BLaER1 (cell line): ENCODE results near the gene PAK4.

Experiments
- H3K27ac ChIP-seq: shearing (Covaris generic); formaldehyde crosslinking; 2 replicates; pipeline ENCODE4 v1.8.1; 2022
- H3K27me3 ChIP-seq: shearing (Covaris generic); formaldehyde crosslinking; 2 replicates; pipeline ENCODE4 v1.8.1; 2022
- H3K36me3 ChIP-seq: shearing (Covaris generic); formaldehyde crosslinking; 2 replicates; pipeline ENCODE4 v1.8.1; 2022
- H3K4me1 ChIP-seq: shearing (Covaris generic); formaldehyde crosslinking; 2 replicates; pipeline ENCODE4 v1.8.1; 2022
- H3K4me2 ChIP-seq: shearing (Covaris generic); formaldehyde crosslinking; 2 replicates; pipeline ENCODE4 v1.8.1; 2022
- H3K4me3 ChIP-seq: shearing (Covaris generic); formaldehyde crosslinking; 2 replicates; pipeline ENCODE4 v1.8.1; 2022
- H3K9ac ChIP-seq: shearing (Covaris generic); formaldehyde crosslinking; 2 replicates; pipeline ENCODE4 v1.8.1; 2022
- H3K9me3 ChIP-seq: shearing (Covaris generic); formaldehyde crosslinking; 2 replicates; pipeline ENCODE4 v1.8.1; 2022
- H4K20me1 ChIP-seq: shearing (Covaris generic); formaldehyde crosslinking; 2 replicates; pipeline ENCODE4 v1.8.1; 2022
- Cebpa-rat ChIP-seq: shearing (Covaris generic); IDR thresholded peaks from 2 replicates; pipeline ENCODE4 v1.8.1; 2022

The PAK4 gene

GRCh38 chr19:39152066-39152465, 26.5 kb downstream of the PAK4 start:
- Histone ChIP-seq H3K4me3 (no peak overlapping the region), H3K27ac (no peak overlapping the region), H4K20me1 (peaks cover 77% of the 10 kb centered on the region), H3K4me2 (peak overlapping the region; percentile 75), H3K36me3 (peaks cover 22% of the 10 kb centered on the region), H3K4me1 (peaks cover 60% of the 10 kb centered on the region), H3K9me3 (peaks cover 9% of the 10 kb centered on the region), H3K27me3 (no peaks in the 10 kb centered on the region), H3K9ac (no peak overlapping the region)
- no peak for TF ChIP-seq Cebpa-rat

- Histone ChIP-seq H3K27ac (no peak overlapping the region), H3K4me3 (no peak overlapping the region), H3K9me3 (0 out of 2 replicates have a peak, but pooled peaks cover 1% of the 10 kb centered on the region), H4K20me1 (peaks cover 89% of the 10 kb centered on the region), H3K4me2 (peak overlapping the region; percentile 33), H3K9ac (no peak overlapping the region), H3K27me3 (no peaks in the 10 kb centered on the region), H3K4me1 (peaks cover 80% of the 10 kb centered on the region), H3K36me3 (peaks cover 25% of the 10 kb centered on the region)
- TF ChIP-seq Cebpa-rat, result no peak
Observed at GRCh38 chr19:39154100-39154628, 28.6 kb downstream of the PAK4 start.

GRCh38 chr19:39154629-39155100, 29.1 kb downstream of the PAK4 start:
- Histone ChIP-seq H3K27me3 (no peaks in the 10 kb centered on the region), H4K20me1 (peaks cover 89% of the 10 kb centered on the region), H3K4me2 (peak overlapping the region; percentile 33), H3K4me1 (peaks cover 80% of the 10 kb centered on the region), H3K27ac (0 out of 2 replicates have a peak overlapping the region, but pooled peaks have one; percentile 10), H3K9ac (no peak overlapping the region), H3K36me3 (peaks cover 25% of the 10 kb centered on the region), H3K9me3 (no peaks in the 10 kb centered on the region), H3K4me3 (no peak overlapping the region)
- no peak for TF ChIP-seq Cebpa-rat

GRCh38 chr19:39155114-39155700, 29.6 kb downstream of the PAK4 start:
- no peak overlapping the region for H3K4me3 ChIP-seq
- peaks cover 89% of the 10 kb centered on the region for H4K20me1 ChIP-seq
- H3K36me3 ChIP-seq, result peaks cover 23% of the 10 kb centered on the region
- peaks cover 81% of the 10 kb centered on the region for H3K4me1 ChIP-seq
- no peaks in the 10 kb centered on the region for H3K27me3 ChIP-seq
- H3K4me2 ChIP-seq, result peak overlapping the region; percentile 33; the same call in 1 of the 2 replicates
- 0 out of 2 replicates have a peak overlapping the region, but pooled peaks have one; percentile 29 for H3K9ac ChIP-seq
- H3K9me3 ChIP-seq, result no peaks in the 10 kb centered on the region
- H3K27ac ChIP-seq, result 0 out of 2 replicates have a peak overlapping the region, but pooled peaks have one; percentile 10
- no peak for TF ChIP-seq Cebpa-rat

- Histone ChIP-seq H3K27ac (0 out of 2 replicates have a peak overlapping the region, but pooled peaks have one; percentile 10), H3K9me3 (no peaks in the 10 kb centered on the region), H3K36me3 (peaks cover 20% of the 10 kb centered on the region), H3K4me3 (no peak overlapping the region), H3K4me2 (peak overlapping the region; percentile 4), H3K27me3 (no peaks in the 10 kb centered on the region), H4K20me1 (peaks cover 89% of the 10 kb centered on the region), H3K4me1 (peaks cover 81% of the 10 kb centered on the region), H3K9ac (0 out of 2 replicates have a peak overlapping the region, but pooled peaks have one; percentile 29)
- no peak for TF ChIP-seq Cebpa-rat
Observed at GRCh38 chr19:39155741-39156140, 30.2 kb downstream of the PAK4 start.

- peaks cover 76% of the 10 kb centered on the region for H3K4me1 ChIP-seq
- H4K20me1 ChIP-seq, result peaks cover 89% of the 10 kb centered on the region
- no peak for TF ChIP-seq Cebpa-rat
Observed at GRCh38 chr19:39156326-39157230, 31.0 kb downstream of the PAK4 start.

GRCh38 chr19:39157275-39157996, 31.9 kb downstream of the PAK4 start:
- 0 out of 2 replicates have a peak overlapping the region, but pooled peaks have one; percentile 18 for H3K27ac ChIP-seq
- H3K4me1 ChIP-seq, result peaks cover 69% of the 10 kb centered on the region
- H3K4me3 ChIP-seq, result no peak overlapping the region
- H4K20me1 ChIP-seq, result peaks cover 88% of the 10 kb centered on the region
- H3K27me3 ChIP-seq, result no peaks in the 10 kb centered on the region
- no peaks in the 10 kb centered on the region for H3K9me3 ChIP-seq
- no peak overlapping the region for H3K9ac ChIP-seq
- TF ChIP-seq Cebpa-rat, result no peak
- peak overlapping the region; percentile 50; the same call in 1 of the 2 replicates for H3K4me2 ChIP-seq
- H3K36me3 ChIP-seq, result peaks cover 20% of the 10 kb centered on the region

More at GRCh38 chr19:39156326-39157230, 31.0 kb downstream of the PAK4 start:
- H3K36me3 ChIP-seq, result peaks cover 20% of the 10 kb centered on the region
- H3K27ac ChIP-seq, result peak overlapping the region; percentile 51; the same call in 1 of the 2 replicates
- H3K9ac ChIP-seq, result no peak overlapping the region
- H3K27me3 ChIP-seq, result no peaks in the 10 kb centered on the region
- H3K9me3 ChIP-seq, result no peaks in the 10 kb centered on the region
- peak overlapping the region; percentile 50 for H3K4me2 ChIP-seq
- H3K4me3 ChIP-seq, result no peak overlapping the region

- no peak overlapping the region for H3K4me2 ChIP-seq
- H3K4me1 ChIP-seq, result peaks cover 69% of the 10 kb centered on the region
- no peak overlapping the region for H3K4me3 ChIP-seq
- H4K20me1 ChIP-seq, result peaks cover 88% of the 10 kb centered on the region
- peak overlapping the region; percentile 44; the same call in 1 of the 2 replicates for H3K27ac ChIP-seq
- H3K9me3 ChIP-seq, result no peaks in the 10 kb centered on the region
- no peaks in the 10 kb centered on the region for H3K27me3 ChIP-seq
- peaks cover 20% of the 10 kb centered on the region for H3K36me3 ChIP-seq
- no peak for TF ChIP-seq Cebpa-rat
- no peak overlapping the region for H3K9ac ChIP-seq
Observed at GRCh38 chr19:39157997-39158389, 32.4 kb downstream of the PAK4 start.

GRCh38 chr19:39158646-39159260, 33.2 kb downstream of the PAK4 start:
- no peak for TF ChIP-seq Cebpa-rat
- Histone ChIP-seq H3K9ac (no peak overlapping the region), H3K27me3 (no peaks in the 10 kb centered on the region), H3K4me2 (no peak overlapping the region), H3K27ac (peak overlapping the region; percentile 44; the same call in 1 of the 2 replicates), H4K20me1 (peaks cover 94% of the 10 kb centered on the region), H3K36me3 (peaks cover 14% of the 10 kb centered on the region), H3K4me3 (no peak overlapping the region), H3K4me1 (peaks cover 66% of the 10 kb centered on the region), H3K9me3 (no peaks in the 10 kb centered on the region)
